ENCODE results near the gene MEX3D. TPM values are rescaled to one million over a fixed set of nuclear protein-coding genes. Genes with fewer than 3 reads are reported as not detected.

The MEX3D gene
- total RNA-seq, 1 experiment from 2014 or later, result 70.4 TPM

DNA sequence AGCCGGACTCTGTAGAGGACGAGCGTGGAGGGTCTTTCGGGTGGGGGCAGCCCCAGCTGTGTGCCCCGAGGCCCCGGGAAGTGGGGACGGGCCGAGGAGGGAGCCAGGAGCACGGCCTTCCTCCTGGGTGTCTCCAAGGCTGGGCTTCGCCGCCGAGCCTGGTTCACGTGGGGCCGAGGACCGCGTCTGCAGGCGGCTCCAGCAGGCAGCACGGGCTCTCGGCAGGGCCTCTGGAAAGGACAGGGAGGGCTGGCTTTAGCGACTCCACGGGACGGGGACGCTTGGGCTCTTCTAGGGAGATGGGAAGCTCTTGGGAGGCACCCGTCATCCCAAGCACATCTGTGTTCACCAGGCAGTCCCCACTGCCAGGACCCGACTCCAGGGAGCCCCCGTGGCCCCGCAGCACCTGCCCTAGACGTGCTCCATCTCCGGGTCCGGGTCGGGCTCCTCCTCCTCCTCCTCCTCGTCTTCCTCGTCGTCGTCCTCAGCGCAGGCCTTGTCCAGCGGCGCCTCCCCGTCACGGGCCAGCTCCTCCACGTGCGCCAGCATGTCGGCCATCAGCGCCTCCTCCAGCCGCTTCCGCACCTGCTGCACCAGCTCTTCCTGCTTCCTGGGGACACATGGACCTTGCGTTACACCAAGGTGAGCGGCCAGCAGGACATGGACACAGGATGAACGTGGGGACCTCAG, 9.9 kb upstream of the MEX3D start:
- Histone ChIP-seq H3K4ac (ENCODE audit: low read depth, low read length) (no peak overlapping the region), H3T11ph (ENCODE audit: low read length) (no peak overlapping the region), H4K20me1 (ENCODE audit: control insufficient read depth, insufficient read depth, insufficient read length) (no peaks in the 10 kb centered on the region), H3K79me1 (ENCODE audit: insufficient read depth, low read depth, low read length, poor library complexity, severe bottlenecking) (no peaks in the 10 kb centered on the region), H4K8ac (replicated peaks; ENCODE audit: insufficient read length, low read depth, low read length) (no peak overlapping the region), H4K91ac (ENCODE audit: insufficient read length, low read depth, low read length) (no peak overlapping the region), H2BK5ac (ENCODE audit: insufficient read length, low read length) (no peak overlapping the region), H2BK120ac (ENCODE audit: low read depth, low read length, poor library complexity, severe bottlenecking) (no peak overlapping the region), H2BK15ac (ENCODE audit: low read depth, low read length) (no peak overlapping the region), H2BK20ac (ENCODE audit: low read depth, low read length, poor library complexity, severe bottlenecking) (no peak overlapping the region), H3K14ac (ENCODE audit: insufficient read depth, low read length) (no peak overlapping the region), H3K56ac (ENCODE audit: insufficient read length, low read depth, low read length) (no peak overlapping the region), H3K18ac (ENCODE audit: insufficient read length, low read depth, low read length) (no peak overlapping the region), H3K23me2 (ENCODE audit: insufficient read length, low read depth, low read length, poor library complexity, severe bottlenecking) (no peaks in the 10 kb centered on the region), H3K4me1 (ENCODE audit: insufficient read depth, low read length) (no peaks in the 10 kb centered on the region), H2BK12ac (ENCODE audit: insufficient read length, low read depth, low read length) (no peak overlapping the region), H2AK5ac (ENCODE audit: insufficient read length, low read length) (no peak overlapping the region), H3K27me3 (ENCODE audit: insufficient read depth, low read length) (no peaks in the 10 kb centered on the region), H4K5ac (ENCODE audit: insufficient read length, low read depth, low read length) (no peak overlapping the region), H3K4me2 (ENCODE audit: insufficient read depth, insufficient read length, low read length) (no peak overlapping the region), H3K9me3 (ENCODE audit: control insufficient read depth, low read depth, low read length) (no peaks in the 10 kb centered on the region), H3K27ac (ENCODE audit: insufficient read length, low read depth, low read length) (no peak overlapping the region), H2AFZ (ENCODE audit: low read length) (no peak overlapping the region), H3K9ac (ENCODE audit: extremely low read depth, insufficient read length, low read length) (no peak overlapping the region), H3K23ac (ENCODE audit: insufficient read length, low read depth, low read length) (no peak overlapping the region), H3K79me2 (ENCODE audit: insufficient read depth, low read length) (no peaks in the 10 kb centered on the region)
- H3K27me3 Mint-ChIP-seq (ENCODE audit: low read depth), result no peaks in the 10 kb centered on the region; the same call in 1 of the 2 replicates
- no peaks in the 10 kb centered on the region; a peak in 1 of 5 replicates for H3K9me3 Mint-ChIP-seq
- TF ChIP-seq, protein P1, sequence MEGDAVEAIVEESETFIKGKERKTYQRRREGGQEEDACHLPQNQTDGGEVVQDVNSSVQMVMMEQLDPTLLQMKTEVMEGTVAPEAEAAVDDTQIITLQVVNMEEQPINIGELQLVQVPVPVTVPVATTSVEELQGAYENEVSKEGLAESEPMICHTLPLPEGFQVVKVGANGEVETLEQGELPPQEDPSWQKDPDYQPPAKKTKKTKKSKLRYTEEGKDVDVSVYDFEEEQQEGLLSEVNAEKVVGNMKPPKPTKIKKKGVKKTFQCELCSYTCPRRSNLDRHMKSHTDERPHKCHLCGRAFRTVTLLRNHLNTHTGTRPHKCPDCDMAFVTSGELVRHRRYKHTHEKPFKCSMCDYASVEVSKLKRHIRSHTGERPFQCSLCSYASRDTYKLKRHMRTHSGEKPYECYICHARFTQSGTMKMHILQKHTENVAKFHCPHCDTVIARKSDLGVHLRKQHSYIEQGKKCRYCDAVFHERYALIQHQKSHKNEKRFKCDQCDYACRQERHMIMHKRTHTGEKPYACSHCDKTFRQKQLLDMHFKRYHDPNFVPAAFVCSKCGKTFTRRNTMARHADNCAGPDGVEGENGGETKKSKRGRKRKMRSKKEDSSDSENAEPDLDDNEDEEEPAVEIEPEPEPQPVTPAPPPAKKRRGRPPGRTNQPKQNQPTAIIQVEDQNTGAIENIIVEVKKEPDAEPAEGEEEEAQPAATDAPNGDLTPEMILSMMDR (conservative IDR thresholded peaks at IDR 0.05), result no peak
- H3K36me3 Mint-ChIP-seq (ENCODE audit: insufficient read depth in 1 of 3, low read depth in 3 of 3), result peaks cover 19 to 61% (median 45%) of the 10 kb centered on the region in 3 experiments; a peak in 6 of 7 replicates
- no CpG with 5 or more reads among the region's 49 CpGs for WGBS (ENCODE audit: extremely low coverage, insufficient read length, low lambda C conversion rate)
- no peak for DNase-seq
- no peak overlapping the region for H3K4me3 Mint-ChIP-seq
- no peak overlapping the region for H3K27ac Mint-ChIP-seq
- H3K4me1 Mint-ChIP-seq, result 0 out of 4 replicates have a peak, but pooled peaks cover 0 to 3% of the 10 kb centered on the region in 2 experiments
